ENCODE measurements around the gene PSAP.

The PSAP gene

DNA sequence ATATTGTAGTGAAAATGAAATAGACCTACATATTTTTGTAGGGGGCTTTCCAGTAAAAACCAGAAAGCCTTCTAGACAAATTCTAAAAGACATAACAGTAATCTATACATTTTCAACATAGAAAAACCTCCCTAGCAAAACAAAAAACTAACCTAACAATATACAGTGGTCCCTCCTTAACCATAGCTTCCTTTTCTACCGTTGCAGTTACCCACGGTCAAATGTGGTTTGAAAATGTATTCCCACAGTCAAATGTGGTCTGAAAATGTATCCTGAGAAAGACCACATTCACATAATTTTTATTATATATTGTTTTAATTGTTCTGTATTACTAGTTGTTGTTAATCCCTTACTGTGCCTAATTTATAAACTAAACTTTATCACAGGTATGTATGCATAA is 6.4 kb downstream of the PSAP start:
- DNase-seq (ENCODE audit: low read depth), result no peak

DNA sequence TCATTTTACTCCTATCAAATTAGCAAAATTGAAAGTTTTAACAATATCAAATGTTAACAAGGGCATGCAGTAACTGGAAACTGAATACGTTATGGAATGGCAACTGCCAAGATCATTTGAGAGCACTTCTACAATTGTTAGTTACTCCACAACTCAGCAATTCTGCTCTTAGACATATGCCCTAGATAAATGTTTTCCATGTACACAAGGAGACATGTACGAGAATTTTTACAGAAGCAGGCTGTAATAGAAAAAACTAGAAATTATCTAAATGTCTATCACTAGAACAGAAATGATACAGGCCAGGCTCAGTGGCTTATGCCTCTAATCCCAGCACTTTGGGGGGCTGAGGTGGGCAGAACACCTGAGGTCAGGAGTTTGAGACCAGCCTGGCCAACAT is 7.0 kb downstream of the PSAP start:
- no peak for DNase-seq (ENCODE audit: low read depth)

DNA sequence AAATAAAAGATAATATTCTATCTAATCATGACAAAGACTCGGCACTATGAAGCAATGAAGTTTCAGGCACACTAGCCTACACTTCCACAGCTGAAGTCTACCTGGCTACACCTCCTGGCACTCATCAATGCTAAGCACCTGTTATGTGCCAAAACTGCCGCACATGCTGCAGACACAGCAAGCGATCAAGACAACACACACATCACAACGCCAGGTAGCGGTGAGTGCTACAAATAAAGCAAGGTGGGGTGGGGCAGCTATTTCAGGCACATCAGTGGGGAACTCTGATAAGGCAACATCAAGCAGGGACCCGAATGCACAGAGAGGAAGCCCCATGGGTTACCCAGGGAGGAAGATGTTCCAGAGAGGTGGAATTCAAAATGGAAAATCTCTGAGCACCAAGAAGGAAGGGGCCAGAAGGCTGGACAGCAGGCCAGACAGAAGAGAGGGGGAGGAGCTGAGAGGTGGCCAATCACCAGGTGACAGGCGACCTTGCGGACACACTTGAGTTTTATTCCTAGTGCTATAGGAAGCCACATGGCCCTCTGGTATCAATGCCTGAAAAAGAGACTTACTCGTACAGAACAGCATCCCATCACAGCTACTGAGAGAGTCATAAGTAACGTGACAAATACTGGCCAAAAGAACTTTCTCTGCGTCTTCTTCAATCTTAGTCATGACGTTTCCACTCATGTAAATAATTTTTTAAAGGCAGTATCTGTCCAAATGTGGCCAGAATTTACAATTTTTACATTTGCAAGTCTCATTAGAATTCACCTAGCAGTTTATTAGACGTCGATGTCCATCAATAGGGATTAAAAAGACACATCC is 8.0 kb downstream of the PSAP start:
- no peak for DNase-seq (ENCODE audit: low read depth)

DNA sequence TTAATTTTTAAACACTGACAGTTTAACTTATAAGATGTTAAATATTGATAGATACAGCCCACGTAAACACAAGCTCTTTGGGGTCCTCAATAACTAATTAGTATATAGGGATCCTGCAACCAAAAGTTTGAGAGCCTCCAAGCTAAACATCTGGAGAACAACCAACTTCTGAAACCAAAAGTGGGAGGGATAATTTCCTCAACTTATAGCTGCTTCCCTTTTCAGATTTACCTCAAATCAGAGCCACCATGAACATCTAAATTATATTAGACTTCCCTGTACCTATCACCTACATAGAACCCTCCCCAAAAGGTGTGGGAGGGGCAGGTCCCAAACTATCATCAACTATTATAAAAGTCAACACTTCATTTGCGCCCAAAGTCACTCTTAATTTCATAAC is 8.6 kb downstream of the PSAP start:
- no peak for DNase-seq (ENCODE audit: low read depth)

DNA sequence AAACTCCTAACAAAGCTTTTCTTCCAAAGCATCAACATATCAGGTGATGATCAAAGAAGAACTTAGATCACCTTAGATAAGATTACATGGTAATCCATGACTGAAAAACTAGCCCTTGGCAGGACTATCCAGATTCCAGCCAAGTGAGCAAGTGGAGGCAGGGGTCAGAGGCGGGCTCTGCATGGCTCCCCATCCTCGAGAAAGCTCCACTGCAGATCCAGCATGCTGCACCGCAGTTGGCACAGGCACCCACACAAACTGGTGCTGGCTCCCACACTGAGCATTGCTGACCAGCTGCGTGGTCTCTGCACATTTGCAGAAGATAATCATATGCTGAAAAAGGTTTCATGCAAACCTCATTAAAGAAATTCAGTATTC is 10.1 kb downstream of the PSAP start:
- no peak for DNase-seq (ENCODE audit: low read depth)

DNA sequence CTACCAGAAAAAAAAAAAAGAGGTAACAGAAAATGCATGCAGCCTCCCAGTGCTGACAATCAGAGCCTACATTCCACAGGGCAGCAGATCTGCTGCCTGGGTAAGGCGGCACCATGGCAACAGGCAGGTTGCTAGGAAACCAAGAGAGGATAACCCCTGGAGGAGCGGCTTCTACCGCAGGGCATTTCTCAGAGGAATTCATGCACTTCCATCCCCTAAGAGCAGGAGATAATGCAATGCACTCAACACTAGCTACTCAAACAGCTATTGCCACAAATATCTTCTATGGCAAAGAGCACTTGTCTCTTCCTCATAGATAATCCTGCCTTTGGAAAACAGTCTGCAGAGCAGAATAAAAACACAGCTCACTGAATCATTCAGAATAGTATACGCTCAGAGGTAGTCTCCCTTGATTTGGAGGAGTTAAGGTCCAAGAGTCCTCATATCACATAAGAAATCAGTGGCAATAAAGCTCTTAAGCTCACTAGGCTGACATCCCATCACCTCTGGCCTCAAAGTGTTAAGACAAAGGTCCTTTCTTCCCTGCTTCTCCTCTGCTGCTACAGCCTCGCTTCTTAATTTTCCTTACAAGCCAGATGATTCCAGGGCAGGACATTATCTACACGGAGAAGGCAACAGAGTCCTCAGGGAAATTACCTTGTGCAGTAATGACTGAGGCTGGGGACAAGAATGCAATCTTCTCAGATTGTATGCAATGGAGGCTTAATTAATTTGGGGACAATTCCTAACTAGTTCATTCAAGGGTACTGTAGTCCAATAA is 10.7 kb downstream of the PSAP start:
- peak; percentile 88 for DNase-seq (ENCODE audit: low read depth)

- no peak for DNase-seq (ENCODE audit: low read depth)
Measured at GRCh38 chr10:71838264-71839211, 12.5 kb downstream of the PSAP start.

- no peak for DNase-seq (ENCODE audit: low read depth)
Measured at GRCh38 chr10:71837098-71837827, 13.8 kb downstream of the PSAP start.

DNA sequence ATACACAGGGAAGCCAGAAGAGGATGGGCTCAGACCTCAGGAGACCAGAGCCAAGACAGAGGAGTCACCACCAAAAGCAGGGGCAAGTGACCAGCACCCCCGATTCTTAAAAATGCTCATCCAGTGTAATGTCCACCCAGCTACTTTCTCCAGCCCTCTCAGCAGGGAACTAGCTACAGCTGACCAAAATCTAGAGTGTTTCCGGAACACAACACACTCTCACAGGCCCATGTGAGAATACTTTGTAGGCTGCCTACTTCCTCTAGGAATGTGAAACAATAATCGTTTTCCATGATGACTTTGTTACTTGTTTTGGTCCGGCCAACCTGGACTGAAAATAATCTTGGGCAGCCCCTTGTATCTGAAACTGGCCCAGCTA is 14.5 kb downstream of the PSAP start:
- DNase-seq (ENCODE audit: low read depth), result no peak

DNA sequence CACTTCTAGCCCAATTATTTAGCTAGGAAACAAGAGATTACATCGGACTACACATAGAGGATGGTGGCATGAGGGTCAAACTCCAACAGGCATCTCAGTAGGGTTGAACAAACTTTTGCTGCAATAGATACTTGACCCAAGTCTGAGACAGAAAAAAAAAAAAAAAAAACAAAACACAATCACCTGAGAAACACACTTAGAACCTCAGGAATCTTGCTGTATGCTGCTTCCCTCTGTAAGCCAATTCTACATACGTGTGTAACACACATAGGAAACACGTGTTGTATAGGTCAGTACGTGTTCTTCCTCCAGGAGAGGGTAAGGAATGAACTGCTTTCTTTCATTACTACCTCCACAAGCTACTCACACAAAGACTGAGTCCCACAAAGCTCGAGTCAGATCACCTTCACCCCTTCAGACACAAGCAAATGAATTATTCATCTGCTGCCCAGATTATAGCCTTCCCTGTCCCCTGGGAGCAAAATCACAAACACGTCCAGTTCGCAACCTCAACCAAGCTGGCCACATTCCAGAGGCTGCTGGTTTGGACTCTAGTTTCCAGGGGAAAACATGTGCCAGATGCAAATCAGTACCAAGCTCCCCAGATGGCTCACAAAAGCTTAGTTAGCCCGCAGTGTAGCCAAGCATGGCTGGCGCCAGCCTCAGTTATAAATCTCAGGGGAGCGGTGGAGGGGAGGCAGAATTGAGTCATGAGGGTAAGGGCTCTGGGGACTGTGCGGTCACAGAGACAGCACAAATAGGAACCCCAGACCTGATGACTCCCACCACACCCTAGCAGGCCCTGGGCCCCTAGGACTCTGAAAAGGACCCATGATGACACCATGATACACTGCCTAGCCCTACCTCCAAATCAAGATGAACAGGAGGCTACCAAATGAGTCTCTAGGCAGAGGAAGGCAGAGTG is 15.1 kb downstream of the PSAP start:
- DNase-seq (ENCODE audit: low read depth), result peak; percentile 95

GRCh38 chr10:71834343-71834674 is 16.7 kb downstream of the PSAP start:
- no peak for DNase-seq (ENCODE audit: low read depth)

DNA sequence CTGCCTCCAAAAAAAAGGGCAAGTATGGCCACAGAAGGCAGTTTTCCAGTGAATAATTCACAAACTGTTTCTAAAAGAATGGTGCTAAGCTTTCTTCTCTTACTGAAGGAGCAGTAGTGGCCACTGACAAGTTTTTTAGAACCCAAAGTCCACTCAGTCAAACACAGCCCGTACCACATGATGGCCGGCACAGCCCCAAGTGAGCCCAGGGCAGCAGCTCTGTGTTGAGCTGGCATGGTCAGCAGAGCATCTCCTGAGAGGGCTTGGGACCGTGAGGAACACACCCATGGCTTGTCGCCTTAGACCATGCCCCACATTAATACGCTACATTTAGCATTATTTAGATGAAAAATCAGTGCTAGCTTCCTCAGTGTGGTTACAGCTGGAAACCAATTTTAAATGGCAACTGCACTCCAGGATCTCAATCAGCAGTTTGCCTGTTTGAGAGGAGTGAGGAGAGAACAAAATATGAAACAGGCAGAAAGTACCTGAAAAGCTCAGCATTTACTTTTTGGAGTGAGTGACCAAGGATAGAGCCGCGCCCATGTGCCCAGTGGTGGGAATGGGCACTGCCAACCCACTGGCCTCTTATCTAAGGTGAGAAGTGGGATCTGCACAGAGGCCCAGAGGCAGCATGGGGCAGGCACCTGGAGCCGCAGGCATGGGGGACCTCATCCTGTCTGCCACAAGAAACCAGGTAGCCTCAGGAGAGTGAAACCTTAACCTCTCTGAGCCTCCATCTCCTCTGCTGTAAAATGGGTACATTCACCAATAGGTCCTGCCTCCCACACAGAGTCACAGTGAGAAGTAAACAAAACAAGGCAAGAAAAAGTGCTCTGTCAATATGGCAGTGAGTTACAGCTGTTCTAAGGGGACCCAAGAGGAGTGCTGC is 17.4 kb downstream of the PSAP start:
- DNase-seq (ENCODE audit: low read depth), result no peak

DNA sequence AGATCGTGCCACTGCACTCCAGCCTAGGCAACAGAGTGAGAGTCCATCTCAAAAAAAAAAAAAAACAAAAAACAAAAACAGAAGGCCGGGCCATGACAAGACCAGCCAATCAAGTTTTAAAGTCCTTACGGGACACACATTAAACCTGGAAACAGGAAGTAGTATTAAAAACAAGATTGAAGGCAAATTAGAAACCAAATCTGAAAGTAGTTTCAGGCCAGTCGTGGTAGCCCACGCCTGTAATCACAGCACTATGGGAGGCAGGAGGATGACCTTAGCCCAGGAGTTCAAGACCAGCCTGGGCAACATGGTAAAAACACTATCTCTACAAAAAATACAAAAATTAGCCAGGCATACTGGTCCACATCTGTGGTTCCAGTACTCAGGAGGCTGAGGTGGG is 18.1 kb downstream of the PSAP start:
- DNase-seq (ENCODE audit: low read depth), result no peak

- no peak for DNase-seq (ENCODE audit: low read depth)
Measured at GRCh38 chr10:71831646-71832552, 19.2 kb downstream of the PSAP start.

GRCh38 chr10:71830726-71831125 is 20.3 kb downstream of the PSAP start:
- no peak for DNase-seq (ENCODE audit: low read depth)

- DNase-seq (ENCODE audit: low read depth), result no peak
Measured at GRCh38 chr10:71829896-71830295, 21.2 kb downstream of the PSAP start.

GRCh38 chr10:71829171-71829570 is 21.9 kb downstream of the PSAP start:
- no peak for DNase-seq (ENCODE audit: low read depth)

DNA sequence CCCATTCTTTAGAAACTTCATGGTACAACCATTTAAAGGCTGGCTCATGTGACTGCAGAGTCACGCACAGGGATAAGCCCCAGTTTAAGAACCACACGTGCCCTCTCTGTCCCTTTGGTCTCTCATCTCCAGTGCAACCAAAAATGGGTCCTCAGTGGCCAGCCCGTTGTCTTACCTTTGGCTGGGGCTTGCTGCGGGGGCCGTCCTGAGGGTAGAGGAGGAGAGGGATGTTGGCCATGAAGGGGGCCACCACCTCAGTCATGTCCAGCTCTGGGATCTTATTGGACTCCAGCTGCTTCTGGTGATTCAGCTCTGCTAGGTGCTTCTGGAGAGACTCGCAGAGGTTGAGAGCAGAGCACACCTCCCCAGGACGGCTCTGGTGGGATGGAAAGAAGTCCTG is 22.3 kb downstream of the PSAP start:
- DNase-seq (ENCODE audit: low read depth), result no peak

GRCh38 chr10:71827852-71828251 is 23.2 kb downstream of the PSAP start:
- DNase-seq (ENCODE audit: low read depth), result no peak
